Neural cell (in vitro differentiated cells): ENCODE results near the gene NEK6. TPM values are rescaled to one million over a fixed set of nuclear protein-coding genes. Genes with fewer than 3 reads are reported as not detected.

Experiments used
- H2AFZ ChIP-seq: fragments of 200-600, 300-800 bp; sonication (generic), shearing (Covaris generic); 2 replicates; pipeline ENCODE4 v1.6.0; 2014; ENCODE audit warnings: low read depth, mild to moderate bottlenecking, antibody characterized with exemption, low read length, moderate library complexity
- H3F3A ChIP-seq: fragments of 200-600 bp; shearing (Covaris generic); 2 replicates; pipeline ENCODE4 v1.6.1; 2016; ENCODE audit warnings: mild to moderate bottlenecking, moderate library complexity, mixed read lengths, antibody characterized with exemption, low read length; ENCODE audit not compliant: insufficient read depth, poor library complexity, severe bottlenecking
- H3K27ac ChIP-seq: fragments of 200-600, 300-800 bp; sonication (generic), shearing (Covaris generic); 2 replicates; pipeline ENCODE4 v1.5.1; 2014; ENCODE audit warnings: mild to moderate bottlenecking, low read length, moderate library complexity
- H3K27me3 ChIP-seq: fragments of 300-800, 200-600 bp; sonication (generic), shearing (Covaris generic); 2 replicates; pipeline ENCODE4 v1.6.0; 2014; ENCODE audit warnings: mild to moderate bottlenecking, low read depth, low read length, moderate library complexity; ENCODE audit not compliant: insufficient read depth
- H3K36me3 ChIP-seq: fragments of 300-800, 200-600 bp; sonication (generic), shearing (Covaris generic); 2 replicates; pipeline ENCODE4 v1.5.1; 2014; ENCODE audit warnings: mild to moderate bottlenecking, antibody characterized with exemption, low read length, moderate library complexity; ENCODE audit not compliant: insufficient read depth
- H3K4me2 ChIP-seq: fragments of 300-800, 200-600 bp; sonication (generic), shearing (Covaris generic); 2 replicates; pipeline ENCODE4 v1.6.0; 2014; ENCODE audit warnings: mild to moderate bottlenecking, low read length
- H3K4me3 ChIP-seq: fragments of 300-800, 200-600 bp; sonication (generic), shearing (Covaris generic); 2 replicates; pipeline ENCODE4 v1.5.1; 2014; ENCODE audit warnings: mild to moderate bottlenecking, low read length, moderate library complexity
- H3K79me2 ChIP-seq: fragments of 200-600 bp; shearing (Covaris generic); replicated peaks from 2 replicates; pipeline ENCODE4 v1.6.0; 2014; ENCODE audit warnings: mild to moderate bottlenecking, low read length, moderate library complexity; ENCODE audit not compliant: insufficient read depth
- H3K9ac ChIP-seq: fragments of 300-800, 200-600 bp; sonication (generic), shearing (Covaris generic); 2 replicates; pipeline ENCODE4 v1.6.1; 2016; ENCODE audit warnings: mild to moderate bottlenecking, low read length, mixed read lengths
- H3K9me2 ChIP-seq: fragments of 200-600 bp; shearing (Covaris generic); 2 replicates; pipeline ENCODE4 v1.6.1; 2016; ENCODE audit warnings: mild to moderate bottlenecking, low read length, mixed read lengths; ENCODE audit not compliant: insufficient read depth
- H3K9me3 ChIP-seq: fragments of 200-600, 300-800 bp; sonication (generic), shearing (Covaris generic); 2 replicates; pipeline ENCODE4 v1.6.1; 2016; ENCODE audit warnings: mild to moderate bottlenecking, mixed run types, low read length, moderate library complexity, mixed read lengths
- H4K20me1 ChIP-seq: fragments of 200-600 bp; shearing (Covaris generic); 2 replicates; pipeline ENCODE4 v1.6.1; 2016; ENCODE audit warnings: mild to moderate bottlenecking, mixed run types; ENCODE audit not compliant: insufficient read depth
- CTCF ChIP-seq: fragments of 450-650 bp; IDR thresholded peaks from 2 replicates; pipeline ENCODE4 v1.5.1; 2014; ENCODE audit warnings: antibody characterized with exemption, mild to moderate bottlenecking, moderate library complexity; ENCODE audit not compliant: poor library complexity, severe bottlenecking
- EP300 ChIP-seq: fragments of 450-650 bp; conservative IDR thresholded peaks from 2 replicates; pipeline ENCODE4 v1.6.1; 2014; ENCODE audit warnings: antibody characterized with exemption, mild to moderate bottlenecking, moderate library complexity; ENCODE audit not compliant: poor library complexity, severe bottlenecking
- EZH2 ChIP-seq: fragments of 200-600, 300-800 bp; shearing (Covaris generic), sonication (generic); IDR thresholded peaks from 2 replicates; pipeline ENCODE4 v1.6.1; 2014; ENCODE audit warnings: antibody characterized with exemption, low read length, borderline replicate concordance, mild to moderate bottlenecking; ENCODE audit not compliant: insufficient read depth, poor library complexity, severe bottlenecking
- MXI1 ChIP-seq: fragments of 450-650 bp; conservative IDR thresholded peaks from 2 replicates; pipeline ENCODE4 v1.6.1; 2014; ENCODE audit warnings: antibody characterized with exemption, mild to moderate bottlenecking; ENCODE audit not compliant: poor library complexity, severe bottlenecking
- POLR2AphosphoS5 ChIP-seq: IDR thresholded peaks from 2 replicates; pipeline ENCODE4 v1.6.1; 2012
- RAD21 ChIP-seq: fragments of 450-650 bp; conservative IDR thresholded peaks from 2 replicates; pipeline ENCODE4 v1.6.1; 2014; ENCODE audit warnings: antibody characterized with exemption, mild to moderate bottlenecking, moderate library complexity
- REST ChIP-seq: IDR thresholded peaks from 2 replicates; pipeline ENCODE4 v1.6.1; 2012; ENCODE audit warnings: borderline replicate concordance
- SMC3 ChIP-seq: fragments of 450-650 bp; conservative IDR thresholded peaks from 2 replicates; pipeline ENCODE4 v1.6.1; 2014; ENCODE audit warnings: antibody characterized with exemption, mild to moderate bottlenecking, moderate library complexity; ENCODE audit not compliant: poor library complexity
- TAF1 ChIP-seq: IDR thresholded peaks from 2 replicates; pipeline ENCODE4 v1.6.1; 2012; ENCODE audit warnings: low read depth
- polyA plus RNA-seq: library from polyadenylated mRNA; depleted of rRNA; stranded (reverse); fragments of >200 nt; gene quantifications from 2 replicates; pipeline ENCODE4 v1.2.3, GENCODE V29; 2014

Gene NEK6
- polyA plus RNA-seq, 1 donor from 2014 or later: 4.6 TPM

- Histone ChIP-seq H3K79me2 (peaks cover 30% of the 10 kb centered on the region), H3K9me3 (no peaks in the 10 kb centered on the region), H3K4me2 (no peak overlapping the region), H3K9ac (no peak overlapping the region), H3K4me3 (no peak overlapping the region), H3K27me3 (no peaks in the 10 kb centered on the region), H4K20me1 (no peaks in the 10 kb centered on the region), H2AFZ (no peak overlapping the region), H3K9me2 (no peaks in the 10 kb centered on the region), H3K27ac (no peak overlapping the region), H3K36me3 (no peaks in the 10 kb centered on the region), H3F3A (no peaks in the 10 kb centered on the region)
- TF ChIP-seq CTCF (peak; percentile 59), MXI1 (no peak), SMC3 (peak; percentile 56), RAD21 (peak; percentile 70)
Observed at GRCh38 chr9:124394596-124394995, 136.8 kb downstream of the NEK6 start.

GRCh38 chr9:124395826-124396225, 138.1 kb downstream of the NEK6 start:
- Histone ChIP-seq H3K4me2 (no peak overlapping the region), H3K36me3 (no peaks in the 10 kb centered on the region), H3K4me3 (no peak overlapping the region), H3K9me2 (no peaks in the 10 kb centered on the region), H2AFZ (no peak overlapping the region), H4K20me1 (no peaks in the 10 kb centered on the region), H3F3A (no peaks in the 10 kb centered on the region), H3K27me3 (no peaks in the 10 kb centered on the region), H3K9ac (no peak overlapping the region), H3K79me2 (peaks cover 18% of the 10 kb centered on the region), H3K9me3 (no peaks in the 10 kb centered on the region), H3K27ac (no peak overlapping the region)
- no peak for TF ChIP-seq POLR2AphosphoS5
- no peak for TF ChIP-seq MXI1
- TF ChIP-seq EP300: no peak
- no peak for TF ChIP-seq SMC3
- TF ChIP-seq CTCF: no peak
- no peak for TF ChIP-seq TAF1

- no peak overlapping the region for H3K27ac ChIP-seq
- H3K4me2 ChIP-seq: no peak overlapping the region
- TF ChIP-seq RAD21 (no peak), TAF1 (no peak), EP300 (no peak), EZH2 (no peak), CTCF (no peak), MXI1 (no peak), REST (no peak), SMC3 (no peak), POLR2AphosphoS5 (no peak)
- H3K36me3 ChIP-seq: no peaks in the 10 kb centered on the region
- no peak overlapping the region for H3K4me3 ChIP-seq
- H2AFZ ChIP-seq: no peak overlapping the region
- H3F3A ChIP-seq: no peaks in the 10 kb centered on the region
- H3K9me2 ChIP-seq: no peaks in the 10 kb centered on the region
- H3K9me3 ChIP-seq: no peaks in the 10 kb centered on the region
- no peak overlapping the region for H3K9ac ChIP-seq
- H3K27me3 ChIP-seq: no peaks in the 10 kb centered on the region
- no peaks in the 10 kb centered on the region for H4K20me1 ChIP-seq
- H3K79me2 ChIP-seq: peaks cover 10% of the 10 kb centered on the region
Observed at GRCh38 chr9:124398191-124398935, 140.6 kb downstream of the NEK6 start.
